Colonic mucosa (tissue), 4 donors: ENCODE data around the gene NFILZ. TPM values are rescaled to one million over a fixed set of nuclear protein-coding genes. Genes with fewer than 3 reads are reported as not detected.
"Not testable (repeated sequence)": the region's sequence is repeated elsewhere in the genome, so short reads cannot be mapped to it uniquely, and the experiment has no call there.

Source experiments
- DNase-seq: peaks from one replicate; pipeline ENCODE4 v3.0.0-alpha.2; 2020
- H3K27ac ChIP-seq: fragments of 200-600 bp; one replicate; pipeline ENCODE4 v1.8.0; 2021
- H3K27me3 ChIP-seq: fragments of 200-600 bp; one replicate; pipeline ENCODE4 v1.8.0; 2021
- H3K36me3 ChIP-seq: fragments of 200-600 bp; one replicate; pipeline ENCODE4 v1.8.0; 2021
- H3K4me1 ChIP-seq: fragments of 200-600 bp; one replicate; pipeline ENCODE4 v1.8.0; 2021; ENCODE audit warnings: mild to moderate bottlenecking
- H3K4me3 ChIP-seq: fragments of 200-600 bp; one replicate; pipeline ENCODE4 v1.8.0; 2021
- H3K9ac ChIP-seq, 2 donors: one replicate each; pipeline ENCODE4 v1.7.0; 2013; ENCODE audit warnings: control low read depth in 2 of 2, low read depth in 2 of 2, low read length in 2 of 2
- H3K9me3 ChIP-seq: fragments of 200-600 bp; one replicate; pipeline ENCODE4 v1.8.0; 2021
- CTCF ChIP-seq: fragments of 200-600 bp; IDR thresholded peaks from one replicate; pipeline ENCODE4 v1.8.0; 2022; ENCODE audit warnings: antibody characterized with exemption, mild to moderate bottlenecking
- intact Hi-C: fragments of 100-400 bp; cut with DNase I; formaldehyde crosslinking; loops from one replicate; pipeline ENCODE4 v1.14.1; 2022
- total RNA-seq, 2 donors: library from RNA; stranded (reverse); fragmentation: NEBNext Ultra II Directional in 1 of 2; extraction: Animal tissue kit (Norgen Biotek cat#: 25700) in 1 of 2; gene quantifications; one replicate each; pipeline ENCODE4 v1.2.1, GENCODE V29; 2021
- donor health status: healthy.
- donor health status: DM: no; HTN: no; CAD: no.
- donor health status: DM: no; HTN: no; CAD: no.

The NFILZ gene
- total RNA-seq, 2 donors from 2014 or later: not detected

GRCh38 chr19:8630796-8631424, 477 bp downstream of the NFILZ start:
- no peak for TF ChIP-seq CTCF
- Histone ChIP-seq H3K4me3 (no peak overlapping the region), H3K4me1 (no peaks in the 10 kb centered on the region), H3K9ac (no peak overlapping the region), H3K36me3 (no peaks in the 10 kb centered on the region), H3K27ac (no peak overlapping the region), H3K9me3 (no peaks in the 10 kb centered on the region), H3K27me3 (no peaks in the 10 kb centered on the region)
- no peak for DNase-seq
- intact Hi-C loops: no loop called here

GRCh38 chr19:8631425-8631819, 989 bp downstream of the NFILZ start:
- H3K9ac ChIP-seq: no peak overlapping the region
- H3K27me3 ChIP-seq: no peaks in the 10 kb centered on the region
- no peak overlapping the region for H3K27ac ChIP-seq
- no peaks in the 10 kb centered on the region for H3K36me3 ChIP-seq
- intact Hi-C loops: no loop called here
- H3K4me3 ChIP-seq: no peak overlapping the region
- H3K4me1 ChIP-seq: no peaks in the 10 kb centered on the region
- no peaks in the 10 kb centered on the region for H3K9me3 ChIP-seq
- no peak for TF ChIP-seq CTCF
- DNase-seq: peak; percentile 27

GRCh38 chr19:8635422-8635821, 5.0 kb downstream of the NFILZ start:
- DNase-seq: no peak

GRCh38 chr19:8637070-8637469, 6.6 kb downstream of the NFILZ start:
- H3K9ac ChIP-seq, H3K9me3 ChIP-seq, DNase-seq, H3K36me3 ChIP-seq, H3K27ac ChIP-seq, H3K27me3 ChIP-seq, H3K4me1 ChIP-seq, H3K4me3 ChIP-seq, intact Hi-C loops: not testable (repeated sequence)

More at GRCh38 chr19:8635422-8635821, 5.0 kb downstream of the NFILZ start:
- Histone ChIP-seq H3K27ac (no peak overlapping the region), H3K27me3 (no peaks in the 10 kb centered on the region), H3K4me3 (no peak overlapping the region), H3K9me3 (no peaks in the 10 kb centered on the region), H3K36me3 (no peaks in the 10 kb centered on the region), H3K4me1 (no peaks in the 10 kb centered on the region), H3K9ac (no peak overlapping the region)
- TF ChIP-seq CTCF: no peak
- intact Hi-C loops: no loop called here

- no peak overlapping the region for H3K9ac ChIP-seq
- H3K36me3 ChIP-seq: no peaks in the 10 kb centered on the region
- no peak for DNase-seq
- no peaks in the 10 kb centered on the region for H3K9me3 ChIP-seq
- no peak overlapping the region for H3K4me3 ChIP-seq
- H3K27ac ChIP-seq: no peak overlapping the region
- no peak for TF ChIP-seq CTCF
- H3K27me3 ChIP-seq: no peaks in the 10 kb centered on the region
- intact Hi-C loops: no loop called here
- H3K4me1 ChIP-seq: no peaks in the 10 kb centered on the region
Measured at GRCh38 chr19:8638078-8638619, 7.7 kb downstream of the NFILZ start.

- TF ChIP-seq CTCF: no peak
- H3K27me3 ChIP-seq: no peaks in the 10 kb centered on the region
- no peak overlapping the region for H3K9ac ChIP-seq
- intact Hi-C loops: loop anchor here (10.0 kb wide), 1 partner anchor 55 kb away; no protein-coding TSS in a partner anchor
- H3K9me3 ChIP-seq: no peaks in the 10 kb centered on the region
- no peak overlapping the region for H3K27ac ChIP-seq
- DNase-seq: no peak
- no peak overlapping the region for H3K4me3 ChIP-seq
- H3K4me1 ChIP-seq: no peaks in the 10 kb centered on the region
- H3K36me3 ChIP-seq: no peaks in the 10 kb centered on the region
Measured at GRCh38 chr19:8639821-8640401, 9.5 kb downstream of the NFILZ start.
